SH-SY5Y (cell line): ENCODE data around the gene GLTPD2.

Source experiments
- GATA2 ChIP-seq: IDR thresholded peaks from 2 replicates; pipeline ENCODE4 v1.6.1; 2011; ENCODE audit warnings: mild to moderate bottlenecking, low read depth, low read length
- GATA3 ChIP-seq: IDR thresholded peaks from 2 replicates; pipeline ENCODE4 v1.6.1; 2011; ENCODE audit warnings: low read depth, mild to moderate bottlenecking, low read length, moderate library complexity

- TF ChIP-seq GATA2, result no peak
- TF ChIP-seq GATA3, result no peak
Observed at GRCh38 chr17:4811471-4811870, 22.7 kb downstream of the GLTPD2 start.
